Activated CD4-positive, alpha-beta T cell treated with anti-CD3 and anti-CD28 coated beads, Interleukin-2, amount 10 ng/mL, durations not matched to agents 24 days and 14 days (primary cell): ENCODE results near the gene VAMP2. TPM values are rescaled to one million over a fixed set of nuclear protein-coding genes. Genes with fewer than 3 reads are reported as not detected.

Experiments
- DNase-seq: peaks from one replicate; pipeline ENCODE4 v3.0.0; 2022
- H3K27ac Mint-ChIP-seq: one replicate; pipeline ENCODE4 v1.8.0; 2022; ENCODE audit warnings: mild to moderate bottlenecking, mixed read lengths
- H3K27me3 Mint-ChIP-seq: one replicate; pipeline ENCODE4 v1.8.0; 2022; ENCODE audit warnings: mixed read lengths
- H3K36me3 Mint-ChIP-seq: one replicate; pipeline ENCODE4 v1.8.0; 2022; ENCODE audit warnings: low read depth, mild to moderate bottlenecking, mixed read lengths
- H3K4me1 Mint-ChIP-seq: one replicate; pipeline ENCODE4 v1.8.0; 2021; ENCODE audit warnings: mixed read lengths
- H3K4me3 Mint-ChIP-seq: one replicate; pipeline ENCODE4 v1.8.0; 2022; ENCODE audit warnings: mild to moderate bottlenecking, moderate library complexity, mixed read lengths
- H3K9me3 Mint-ChIP-seq: one replicate; pipeline ENCODE4 v1.8.0; 2021; ENCODE audit warnings: mixed read lengths
- intact Hi-C: fragments of 100-400 bp; cut with micrococcal nuclease; formaldehyde crosslinking; loops from one replicate; pipeline ENCODE4 v1.15.1; 2023
- total RNA-seq: library from RNA; stranded (reverse); gene quantifications from 2 replicates; pipeline ENCODE4 v1.2.3, GENCODE V29; 2022

VAMP2 gene
- total RNA-seq, 1 donor from 2014 or later = 49.6 TPM

- Mint-ChIP-seq H3K4me3 (no peak overlapping the region), H3K27ac (no peak overlapping the region), H3K4me1 (peaks cover 26% of the 10 kb centered on the region), H3K9me3 (no peaks in the 10 kb centered on the region), H3K27me3 (no peaks in the 10 kb centered on the region), H3K36me3 (peaks cover 5% of the 10 kb centered on the region)
- intact Hi-C loops = no loop called here
- no peak for DNase-seq
Measured at GRCh38 chr17:8166731-8167130, 4.0 kb upstream of the VAMP2 start.

- Mint-ChIP-seq H3K27me3 (no peaks in the 10 kb centered on the region), H3K4me1 (peaks cover 44% of the 10 kb centered on the region), H3K36me3 (peaks cover 24% of the 10 kb centered on the region), H3K4me3 (peak overlapping the region; percentile 92), H3K27ac (peak overlapping the region; percentile 99), H3K9me3 (no peaks in the 10 kb centered on the region)
- intact Hi-C loops = loop anchor here (1.0 kb wide), 2 partner anchors 9 to 23 kb away; no protein-coding TSS in a partner anchor
- peak; percentile 76 for DNase-seq
Measured at GRCh38 chr17:8164815-8165131, 2.0 kb upstream of the VAMP2 start.

- peak overlapping the region; percentile 99 for H3K27ac Mint-ChIP-seq
- peak; percentile 93 for DNase-seq
- H3K36me3 Mint-ChIP-seq = peaks cover 28% of the 10 kb centered on the region
- intact Hi-C loops = loop anchor here (1.0 kb wide), 2 partner anchors 9 to 23 kb away; no protein-coding TSS in a partner anchor
- H3K9me3 Mint-ChIP-seq = no peaks in the 10 kb centered on the region
- H3K4me1 Mint-ChIP-seq = peaks cover 50% of the 10 kb centered on the region
- peak overlapping the region; percentile 92 for H3K4me3 Mint-ChIP-seq
- no peaks in the 10 kb centered on the region for H3K27me3 Mint-ChIP-seq
Measured at GRCh38 chr17:8163978-8164814, 1.4 kb upstream of the VAMP2 start.

GRCh38 chr17:8162997-8163977 lies 539 bp upstream of the VAMP2 start:
- Mint-ChIP-seq H3K4me3 (peak overlapping the region; percentile 92), H3K9me3 (no peaks in the 10 kb centered on the region), H3K27me3 (no peaks in the 10 kb centered on the region), H3K36me3 (peaks cover 34% of the 10 kb centered on the region), H3K4me1 (peaks cover 57% of the 10 kb centered on the region), H3K27ac (peak overlapping the region; percentile 99)
- peak; percentile 77 for DNase-seq
- intact Hi-C loops = no loop called here

- H3K4me1 Mint-ChIP-seq = peaks cover 55% of the 10 kb centered on the region
- H3K4me3 Mint-ChIP-seq = peak overlapping the region; percentile 82
- H3K27me3 Mint-ChIP-seq = no peaks in the 10 kb centered on the region
- H3K36me3 Mint-ChIP-seq = peaks cover 36% of the 10 kb centered on the region
- peak overlapping the region; percentile 82 for H3K27ac Mint-ChIP-seq
- DNase-seq = peak; percentile 66
- intact Hi-C loops = no loop called here
- no peaks in the 10 kb centered on the region for H3K9me3 Mint-ChIP-seq
Measured at GRCh38 chr17:8161289-8162232, 1.2 kb downstream of the VAMP2 start.

- peak overlapping the region; percentile 82 for H3K4me3 Mint-ChIP-seq
- peak; percentile 64 for DNase-seq
- H3K9me3 Mint-ChIP-seq = no peaks in the 10 kb centered on the region
- H3K4me1 Mint-ChIP-seq = peaks cover 53% of the 10 kb centered on the region
- H3K27ac Mint-ChIP-seq = peak overlapping the region; percentile 82
- intact Hi-C loops = no loop called here
- H3K27me3 Mint-ChIP-seq = no peaks in the 10 kb centered on the region
- peaks cover 36% of the 10 kb centered on the region for H3K36me3 Mint-ChIP-seq
Measured at GRCh38 chr17:8160741-8161221, 2.0 kb downstream of the VAMP2 start.

- H3K27ac Mint-ChIP-seq = peak overlapping the region; percentile 82
- H3K9me3 Mint-ChIP-seq = no peaks in the 10 kb centered on the region
- peaks cover 36% of the 10 kb centered on the region for H3K36me3 Mint-ChIP-seq
- DNase-seq = no peak
- no peaks in the 10 kb centered on the region for H3K27me3 Mint-ChIP-seq
- H3K4me3 Mint-ChIP-seq = peak overlapping the region; percentile 82
- H3K4me1 Mint-ChIP-seq = peaks cover 57% of the 10 kb centered on the region
- intact Hi-C loops = no loop called here
Measured at GRCh38 chr17:8160224-8160577, 2.5 kb downstream of the VAMP2 start.

GRCh38 chr17:8159459-8160223 lies 3.1 kb downstream of the VAMP2 start:
- H3K27ac Mint-ChIP-seq = peak overlapping the region; percentile 82
- H3K27me3 Mint-ChIP-seq = no peaks in the 10 kb centered on the region
- H3K36me3 Mint-ChIP-seq = peaks cover 36% of the 10 kb centered on the region
- no peaks in the 10 kb centered on the region for H3K9me3 Mint-ChIP-seq
- intact Hi-C loops = loop anchor here (10.0 kb wide), 2 partner anchors 475 to 925 kb away; partner anchors contain the start of genes DVL2, PHF23, TP53 and WRAP53
- peak overlapping the region; percentile 82 for H3K4me3 Mint-ChIP-seq
- H3K4me1 Mint-ChIP-seq = peaks cover 57% of the 10 kb centered on the region
- peak; percentile 62 for DNase-seq

- Mint-ChIP-seq H3K4me1 (peaks cover 57% of the 10 kb centered on the region), H3K27ac (peak overlapping the region; percentile 88), H3K36me3 (peaks cover 37% of the 10 kb centered on the region), H3K4me3 (peak overlapping the region; percentile 73), H3K27me3 (no peaks in the 10 kb centered on the region), H3K9me3 (no peaks in the 10 kb centered on the region)
- no peak for DNase-seq
- intact Hi-C loops = loop anchor here (10.0 kb wide), 2 partner anchors 474 to 924 kb away; partner anchors contain the start of genes DVL2, PHF23, TP53 and WRAP53
Measured at GRCh38 chr17:8159032-8159400, 3.7 kb downstream of the VAMP2 start.

GRCh38 chr17:8158267-8159031 lies 4.3 kb downstream of the VAMP2 start:
- intact Hi-C loops = loop anchor here (10.0 kb wide), 2 partner anchors 474 to 924 kb away; partner anchors contain the start of genes DVL2, PHF23, TP53 and WRAP53
- H3K4me3 Mint-ChIP-seq = peak overlapping the region; percentile 73
- peak overlapping the region; percentile 88 for H3K27ac Mint-ChIP-seq
- no peaks in the 10 kb centered on the region for H3K9me3 Mint-ChIP-seq
- peaks cover 40% of the 10 kb centered on the region for H3K36me3 Mint-ChIP-seq
- DNase-seq = peak; percentile 97
- H3K4me1 Mint-ChIP-seq = peaks cover 55% of the 10 kb centered on the region
- H3K27me3 Mint-ChIP-seq = no peaks in the 10 kb centered on the region

- Mint-ChIP-seq H3K4me3 (no peak overlapping the region), H3K9me3 (no peaks in the 10 kb centered on the region), H3K4me1 (peaks cover 62% of the 10 kb centered on the region), H3K27me3 (no peaks in the 10 kb centered on the region), H3K36me3 (peaks cover 33% of the 10 kb centered on the region), H3K27ac (no peak overlapping the region)
- intact Hi-C loops = loop anchor here (1.0 to 10.0 kb wide), 6 partner anchors 17 to 922 kb away; partner anchors contain the start of genes DVL2, PHF23, TP53 and WRAP53
- DNase-seq = peak; percentile 100
Measured at GRCh38 chr17:8156246-8156992, 6.3 kb downstream of the VAMP2 start.
